HepG2 (cell line): ENCODE measurements around the gene SKI. TPM values are rescaled to one million over a fixed set of nuclear protein-coding genes. Genes with fewer than 3 reads are reported as not detected.

Experiments used
- ATF7 ChIP-seq, 2 experiments: fragments of 450-650 bp in 1 of 2; sonication (generic) in 1 of 2; formaldehyde crosslinking in 1 of 2; IDR thresholded peaks; 2 replicates each; pipeline versions ENCODE4 v1.4.0 to v1.6.1; 2016 to 2020; ENCODE audit warnings: antibody characterized with exemption in 1 of 2, mild to moderate bottlenecking in 1 of 2, missing genetic modification reagents in 1 of 2
- KDM5B ChIP-seq: sonication (generic); formaldehyde crosslinking; IDR thresholded peaks from 2 replicates; pipeline ENCODE4 v1.4.0; 2020; ENCODE audit warnings: missing genetic modification reagents, mild to moderate bottlenecking, borderline replicate concordance
- SP5 ChIP-seq: IDR thresholded peaks from 2 replicates; pipeline ENCODE4 v1.6.1; 2016; ENCODE audit warnings: low read depth, borderline replicate concordance
- THYN1 ChIP-seq: sonication (generic); formaldehyde crosslinking; IDR thresholded peaks from 2 replicates; pipeline ENCODE4 v1.8.1; 2023; ENCODE audit warnings: low read depth, mild to moderate bottlenecking, moderate library complexity, missing genetic modification reagents, borderline replicate concordance
- U2AF1 ChIP-seq: fragments of 200-400 bp; formaldehyde crosslinking; optimal IDR thresholded peaks from 2 replicates; pipeline ENCODE3; 2017; ENCODE audit warnings: mild to moderate bottlenecking, low read depth, low read length
- ZKSCAN5 ChIP-seq: sonication (generic); formaldehyde crosslinking; IDR thresholded peaks from 2 replicates; pipeline ENCODE4 v1.5.1; 2020; ENCODE audit warnings: mild to moderate bottlenecking, missing genetic modification reagents
- ZNF121 ChIP-seq: sonication (generic); formaldehyde crosslinking; IDR thresholded peaks from 2 replicates; pipeline ENCODE4 v1.5.0; 2020; ENCODE audit warnings: mild to moderate bottlenecking, missing genetic modification reagents
- ZNF292 ChIP-seq: sonication (generic); formaldehyde crosslinking; IDR thresholded peaks from 2 replicates; pipeline ENCODE4 v1.8.1; 2022; ENCODE audit warnings: mild to moderate bottlenecking, low read depth, missing genetic modification reagents, borderline replicate concordance
- ZNF317 ChIP-seq: sonication (generic); formaldehyde crosslinking; IDR thresholded peaks from 2 replicates; pipeline ENCODE4 v1.5.0; 2020; ENCODE audit warnings: mild to moderate bottlenecking, missing genetic modification reagents
- ZNF891 ChIP-seq: sonication (generic); formaldehyde crosslinking; IDR thresholded peaks from 2 replicates; pipeline ENCODE4 v1.5.0; 2020; ENCODE audit warnings: mild to moderate bottlenecking, missing genetic modification reagents
- polyA plus RNA-seq, 8 experiments: library from polyadenylated mRNA; depleted of rRNA in 3 of 8; stranded (reverse) in 7 of 8; unstranded in 1 of 8; fragments of >200 nt; fragmentation: Illumina TruSeq in 4 of 8; extraction: Trizol in 4 of 8; gene quantifications; 2 replicates each; pipeline versions ENCODE4 v1.2.1 to v1.2.3, GENCODE V29; 2011 to 2016; ENCODE audit warnings: low read depth in 4 of 8, missing spikeins in 1 of 8, mixed read lengths in 1 of 8; ENCODE audit not compliant: insufficient read depth in 1 of 8
- total RNA-seq, 5 experiments: library from RNA; depleted of rRNA; stranded (reverse); fragments of >200 nt; fragmentation: Illumina TruSeq; extraction: Trizol; gene quantifications; 2 replicates each; pipeline ENCODE4 v1.2.3, GENCODE V29; 2016; ENCODE audit warnings: low read depth in 1 of 5
- TF ChIP-seq, protein P1 (sequence below): IDR thresholded peaks from 2 replicates; pipeline ENCODE4 v1.4.0; 2020; ENCODE audit warnings: mild to moderate bottlenecking, missing genetic modification reagents
- TF ChIP-seq, protein P2 (sequence below): sonication (generic); formaldehyde crosslinking; IDR thresholded peaks from 2 replicates; pipeline ENCODE4 v1.5.1; 2020; ENCODE audit warnings: mild to moderate bottlenecking, missing genetic modification reagents, moderate library complexity
- TF ChIP-seq, protein P3 (sequence below): sonication (generic); formaldehyde crosslinking; IDR thresholded peaks from 2 replicates; pipeline ENCODE4 v1.8.0; 2022; ENCODE audit warnings: missing genetic modification reagents, mild to moderate bottlenecking, borderline replicate concordance
- TF ChIP-seq, protein P4 (sequence below): sonication (generic); formaldehyde crosslinking; IDR thresholded peaks from 2 replicates; pipeline ENCODE4 v1.4.0; 2020; ENCODE audit warnings: missing genetic modification reagents, borderline replicate concordance

The SKI gene
- total and polyA plus RNA-seq, 2 of the 13 experiments (the other 11 are each of a cell fraction or from before 2014, with no cell fraction given) = 4.7 to 6.9 TPM

GRCh38 chr1:2226525-2227345, 1.4 kb upstream of the SKI start (continued):
- TF ChIP-seq, protein P1, sequence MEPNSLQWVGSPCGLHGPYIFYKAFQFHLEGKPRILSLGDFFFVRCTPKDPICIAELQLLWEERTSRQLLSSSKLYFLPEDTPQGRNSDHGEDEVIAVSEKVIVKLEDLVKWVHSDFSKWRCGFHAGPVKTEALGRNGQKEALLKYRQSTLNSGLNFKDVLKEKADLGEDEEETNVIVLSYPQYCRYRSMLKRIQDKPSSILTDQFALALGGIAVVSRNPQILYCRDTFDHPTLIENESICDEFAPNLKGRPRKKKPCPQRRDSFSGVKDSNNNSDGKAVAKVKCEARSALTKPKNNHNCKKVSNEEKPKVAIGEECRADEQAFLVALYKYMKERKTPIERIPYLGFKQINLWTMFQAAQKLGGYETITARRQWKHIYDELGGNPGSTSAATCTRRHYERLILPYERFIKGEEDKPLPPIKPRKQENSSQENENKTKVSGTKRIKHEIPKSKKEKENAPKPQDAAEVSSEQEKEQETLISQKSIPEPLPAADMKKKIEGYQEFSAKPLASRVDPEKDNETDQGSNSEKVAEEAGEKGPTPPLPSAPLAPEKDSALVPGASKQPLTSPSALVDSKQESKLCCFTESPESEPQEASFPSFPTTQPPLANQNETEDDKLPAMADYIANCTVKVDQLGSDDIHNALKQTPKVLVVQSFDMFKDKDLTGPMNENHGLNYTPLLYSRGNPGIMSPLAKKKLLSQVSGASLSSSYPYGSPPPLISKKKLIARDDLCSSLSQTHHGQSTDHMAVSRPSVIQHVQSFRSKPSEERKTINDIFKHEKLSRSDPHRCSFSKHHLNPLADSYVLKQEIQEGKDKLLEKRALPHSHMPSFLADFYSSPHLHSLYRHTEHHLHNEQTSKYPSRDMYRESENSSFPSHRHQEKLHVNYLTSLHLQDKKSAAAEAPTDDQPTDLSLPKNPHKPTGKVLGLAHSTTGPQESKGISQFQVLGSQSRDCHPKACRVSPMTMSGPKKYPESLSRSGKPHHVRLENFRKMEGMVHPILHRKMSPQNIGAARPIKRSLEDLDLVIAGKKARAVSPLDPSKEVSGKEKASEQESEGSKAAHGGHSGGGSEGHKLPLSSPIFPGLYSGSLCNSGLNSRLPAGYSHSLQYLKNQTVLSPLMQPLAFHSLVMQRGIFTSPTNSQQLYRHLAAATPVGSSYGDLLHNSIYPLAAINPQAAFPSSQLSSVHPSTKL (CRISPR knock-in tag) = no peak
- TF ChIP-seq, protein P2, sequence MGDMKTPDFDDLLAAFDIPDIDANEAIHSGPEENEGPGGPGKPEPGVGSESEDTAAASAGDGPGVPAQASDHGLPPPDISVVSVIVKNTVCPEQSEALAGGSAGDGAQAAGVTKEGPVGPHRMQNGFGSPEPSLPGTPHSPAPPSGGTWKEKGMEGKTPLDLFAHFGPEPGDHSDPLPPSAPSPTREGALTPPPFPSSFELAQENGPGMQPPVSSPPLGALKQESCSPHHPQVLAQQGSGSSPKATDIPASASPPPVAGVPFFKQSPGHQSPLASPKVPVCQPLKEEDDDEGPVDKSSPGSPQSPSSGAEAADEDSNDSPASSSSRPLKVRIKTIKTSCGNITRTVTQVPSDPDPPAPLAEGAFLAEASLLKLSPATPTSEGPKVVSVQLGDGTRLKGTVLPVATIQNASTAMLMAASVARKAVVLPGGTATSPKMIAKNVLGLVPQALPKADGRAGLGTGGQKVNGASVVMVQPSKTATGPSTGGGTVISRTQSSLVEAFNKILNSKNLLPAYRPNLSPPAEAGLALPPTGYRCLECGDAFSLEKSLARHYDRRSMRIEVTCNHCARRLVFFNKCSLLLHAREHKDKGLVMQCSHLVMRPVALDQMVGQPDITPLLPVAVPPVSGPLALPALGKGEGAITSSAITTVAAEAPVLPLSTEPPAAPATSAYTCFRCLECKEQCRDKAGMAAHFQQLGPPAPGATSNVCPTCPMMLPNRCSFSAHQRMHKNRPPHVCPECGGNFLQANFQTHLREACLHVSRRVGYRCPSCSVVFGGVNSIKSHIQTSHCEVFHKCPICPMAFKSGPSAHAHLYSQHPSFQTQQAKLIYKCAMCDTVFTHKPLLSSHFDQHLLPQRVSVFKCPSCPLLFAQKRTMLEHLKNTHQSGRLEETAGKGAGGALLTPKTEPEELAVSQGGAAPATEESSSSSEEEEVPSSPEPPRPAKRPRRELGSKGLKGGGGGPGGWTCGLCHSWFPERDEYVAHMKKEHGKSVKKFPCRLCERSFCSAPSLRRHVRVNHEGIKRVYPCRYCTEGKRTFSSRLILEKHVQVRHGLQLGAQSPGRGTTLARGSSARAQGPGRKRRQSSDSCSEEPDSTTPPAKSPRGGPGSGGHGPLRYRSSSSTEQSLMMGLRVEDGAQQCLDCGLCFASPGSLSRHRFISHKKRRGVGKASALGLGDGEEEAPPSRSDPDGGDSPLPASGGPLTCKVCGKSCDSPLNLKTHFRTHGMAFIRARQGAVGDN = peak; percentile 72; the same call in 1 of the 2 replicates
- TF ChIP-seq ZKSCAN5 (0 out of 2 replicates have a peak, but pooled peaks have one; percentile 51), KDM5B (no peak), ZNF891 (CRISPR knock-in tag) (peak; percentile 39; the same call in 1 of the 2 replicates), THYN1 (CRISPR knock-in tag) (no peak), ZNF121 (no peak), ATF7 (IDR thresholded peaks at IDR 0.05) (no peak), ATF7 (CRISPR knock-in tag; IDR thresholded peaks at IDR 0.05) (no peak), ZNF292 (CRISPR knock-in tag) (no peak), SP5 (CRISPR knock-in tag) (no peak), ZNF317 (0 out of 2 replicates have a peak, but pooled peaks have one; percentile 22), U2AF1 (no peak)
- TF ChIP-seq, protein P3, sequence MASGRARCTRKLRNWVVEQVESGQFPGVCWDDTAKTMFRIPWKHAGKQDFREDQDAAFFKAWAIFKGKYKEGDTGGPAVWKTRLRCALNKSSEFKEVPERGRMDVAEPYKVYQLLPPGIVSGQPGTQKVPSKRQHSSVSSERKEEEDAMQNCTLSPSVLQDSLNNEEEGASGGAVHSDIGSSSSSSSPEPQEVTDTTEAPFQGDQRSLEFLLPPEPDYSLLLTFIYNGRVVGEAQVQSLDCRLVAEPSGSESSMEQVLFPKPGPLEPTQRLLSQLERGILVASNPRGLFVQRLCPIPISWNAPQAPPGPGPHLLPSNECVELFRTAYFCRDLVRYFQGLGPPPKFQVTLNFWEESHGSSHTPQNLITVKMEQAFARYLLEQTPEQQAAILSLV (CRISPR knock-in tag) = no peak
- TF ChIP-seq, protein P4, sequence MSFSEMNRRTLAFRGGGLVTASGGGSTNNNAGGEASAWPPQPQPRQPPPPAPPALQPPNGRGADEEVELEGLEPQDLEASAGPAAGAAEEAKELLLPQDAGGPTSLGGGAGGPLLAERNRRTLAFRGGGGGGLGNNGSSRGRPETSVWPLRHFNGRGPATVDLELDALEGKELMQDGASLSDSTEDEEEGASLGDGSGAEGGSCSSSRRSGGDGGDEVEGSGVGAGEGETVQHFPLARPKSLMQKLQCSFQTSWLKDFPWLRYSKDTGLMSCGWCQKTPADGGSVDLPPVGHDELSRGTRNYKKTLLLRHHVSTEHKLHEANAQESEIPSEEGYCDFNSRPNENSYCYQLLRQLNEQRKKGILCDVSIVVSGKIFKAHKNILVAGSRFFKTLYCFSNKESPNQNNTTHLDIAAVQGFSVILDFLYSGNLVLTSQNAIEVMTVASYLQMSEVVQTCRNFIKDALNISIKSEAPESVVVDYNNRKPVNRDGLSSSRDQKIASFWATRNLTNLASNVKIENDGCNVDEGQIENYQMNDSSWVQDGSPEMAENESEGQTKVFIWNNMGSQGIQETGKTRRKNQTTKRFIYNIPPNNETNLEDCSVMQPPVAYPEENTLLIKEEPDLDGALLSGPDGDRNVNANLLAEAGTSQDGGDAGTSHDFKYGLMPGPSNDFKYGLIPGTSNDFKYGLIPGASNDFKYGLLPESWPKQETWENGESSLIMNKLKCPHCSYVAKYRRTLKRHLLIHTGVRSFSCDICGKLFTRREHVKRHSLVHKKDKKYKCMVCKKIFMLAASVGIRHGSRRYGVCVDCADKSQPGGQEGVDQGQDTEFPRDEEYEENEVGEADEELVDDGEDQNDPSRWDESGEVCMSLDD (CRISPR knock-in tag) = 0 out of 2 replicates have a peak, but pooled peaks have one; percentile 1
